GM21786 (cell line): Measurements from ENCODE around the gene ZNRF3.

ENCODE experiments used
- ATAC-seq: cut with Tn5 transposase; IDR thresholded peaks from one replicate; pipeline ENCODE4 v1.9.1; 2021; ENCODE audit not compliant: unreplicated experiment

Gene ZNRF3

DNA sequence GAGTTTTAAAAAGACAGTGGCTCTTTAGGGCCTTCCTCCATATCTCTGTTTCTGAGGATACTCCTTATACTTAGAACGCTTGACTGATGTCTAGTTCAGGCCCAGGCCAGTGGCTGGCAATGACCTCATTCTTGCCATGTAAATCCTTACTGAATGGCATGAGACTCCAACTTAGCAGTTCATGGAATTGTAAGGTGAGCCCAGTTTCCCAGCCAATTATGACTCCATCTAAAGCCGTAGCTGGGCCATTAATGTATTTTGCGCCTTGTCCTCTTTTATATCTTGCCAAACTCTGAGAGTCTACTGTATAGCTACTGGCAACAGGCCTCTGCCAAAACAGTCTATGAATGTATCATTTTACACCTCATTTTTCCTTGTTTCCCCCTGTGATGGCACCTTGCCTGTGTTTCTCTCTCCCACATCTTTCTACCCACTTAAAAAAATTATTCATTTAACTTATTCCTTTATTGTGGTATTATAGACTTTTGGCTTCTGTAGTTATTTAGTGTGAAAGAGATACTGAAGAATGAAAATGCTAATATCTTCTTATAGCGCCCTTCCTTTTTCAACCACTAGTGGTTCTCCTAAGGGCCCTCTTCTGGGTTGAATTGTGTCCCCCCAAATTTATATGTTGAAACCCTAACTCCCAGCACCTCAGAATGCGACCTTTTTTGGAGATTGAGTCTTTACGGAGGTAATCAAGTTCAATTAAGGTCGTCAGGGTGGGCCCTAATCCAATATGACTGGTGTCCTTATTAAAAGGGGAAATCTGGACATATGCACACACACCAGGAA lies 67.4 kb downstream of the ZNRF3 start:
- ATAC-seq: no peak

DNA sequence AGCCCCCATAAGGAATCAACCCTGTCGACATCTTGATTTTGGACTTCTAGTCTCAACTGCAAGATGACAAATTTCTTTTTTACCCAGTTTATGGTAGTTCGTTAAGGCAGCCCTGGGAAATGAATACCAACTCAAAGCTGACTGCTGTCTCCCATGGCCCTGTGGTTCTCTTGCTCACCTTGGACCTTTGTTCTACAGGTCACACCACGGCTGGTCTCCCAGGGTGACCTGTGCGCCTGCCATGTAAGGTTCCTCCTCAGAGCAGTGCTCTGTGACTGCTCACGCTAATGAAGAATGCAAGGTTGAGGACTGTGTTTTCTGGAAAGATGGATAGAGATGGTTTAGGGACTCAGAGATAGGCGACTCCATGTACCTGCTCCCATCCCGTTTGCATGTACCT lies 68.2 kb downstream of the ZNRF3 start:
- ATAC-seq: no peak

DNA sequence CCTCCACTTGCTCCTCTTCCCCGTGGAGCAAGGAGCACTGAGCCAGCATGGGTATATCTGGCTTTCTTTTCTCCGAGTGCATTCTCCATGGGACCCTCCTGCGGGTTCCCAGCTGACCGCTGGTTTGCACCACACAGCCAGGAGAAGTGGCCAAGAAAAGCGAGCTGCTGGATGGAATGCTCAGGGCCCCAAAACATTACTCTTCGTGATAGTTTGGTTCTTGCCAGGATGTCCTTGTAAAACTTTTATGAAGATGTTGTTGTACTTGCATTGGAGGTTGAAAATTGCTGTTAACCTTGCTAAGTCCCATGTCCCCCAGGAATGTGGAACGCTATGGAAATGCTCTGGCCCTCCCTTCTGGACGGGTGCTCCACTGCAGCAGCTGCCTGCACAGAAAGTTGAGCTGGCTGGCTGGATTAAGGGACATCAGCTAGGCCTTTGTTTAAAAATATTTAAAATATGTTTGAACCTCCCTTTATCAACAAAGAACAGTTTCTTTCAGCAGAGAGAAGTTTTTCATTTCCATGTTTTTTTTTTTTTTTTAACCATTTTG lies 68.7 kb downstream of the ZNRF3 start:
- no peak for ATAC-seq

DNA sequence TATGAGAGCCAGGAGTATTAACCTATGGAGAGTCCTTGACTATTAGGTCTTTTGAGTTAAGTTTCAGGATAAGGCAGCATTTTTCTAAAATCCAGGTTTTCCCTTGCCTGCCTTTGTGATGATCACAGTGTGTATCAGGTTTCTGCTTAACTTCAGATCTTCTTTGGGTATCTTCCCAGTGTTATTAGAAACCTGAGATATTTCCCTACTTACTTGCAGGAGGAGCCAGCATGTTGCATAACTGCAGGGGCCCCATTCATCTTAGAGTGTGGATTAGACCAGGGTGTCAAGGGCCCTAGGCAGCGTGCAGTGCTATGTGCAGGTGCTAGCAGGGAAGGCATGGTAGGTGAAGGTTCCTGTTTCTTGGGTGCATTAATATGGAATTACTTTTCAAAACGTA lies 69.5 kb downstream of the ZNRF3 start:
- no peak for ATAC-seq

DNA sequence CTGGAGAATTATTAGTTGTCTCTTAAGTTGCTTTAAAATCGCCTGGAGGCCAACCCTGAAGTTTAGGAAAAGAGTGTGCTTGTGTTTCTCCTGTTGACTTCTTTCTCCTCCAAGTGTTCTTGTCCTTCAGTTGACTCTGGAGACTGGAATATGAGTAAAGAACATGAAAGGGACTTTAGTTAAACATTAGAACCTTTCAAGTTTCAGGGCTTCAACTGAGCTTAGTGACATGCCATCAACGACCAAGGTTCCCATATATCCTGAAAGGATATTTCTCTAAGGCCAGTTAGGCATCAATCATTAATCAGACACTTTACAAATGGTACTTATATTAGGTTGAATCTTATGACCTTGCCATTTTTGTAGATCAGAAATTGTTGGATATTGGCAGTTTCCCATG lies 70.0 kb downstream of the ZNRF3 start:
- no peak for ATAC-seq

DNA sequence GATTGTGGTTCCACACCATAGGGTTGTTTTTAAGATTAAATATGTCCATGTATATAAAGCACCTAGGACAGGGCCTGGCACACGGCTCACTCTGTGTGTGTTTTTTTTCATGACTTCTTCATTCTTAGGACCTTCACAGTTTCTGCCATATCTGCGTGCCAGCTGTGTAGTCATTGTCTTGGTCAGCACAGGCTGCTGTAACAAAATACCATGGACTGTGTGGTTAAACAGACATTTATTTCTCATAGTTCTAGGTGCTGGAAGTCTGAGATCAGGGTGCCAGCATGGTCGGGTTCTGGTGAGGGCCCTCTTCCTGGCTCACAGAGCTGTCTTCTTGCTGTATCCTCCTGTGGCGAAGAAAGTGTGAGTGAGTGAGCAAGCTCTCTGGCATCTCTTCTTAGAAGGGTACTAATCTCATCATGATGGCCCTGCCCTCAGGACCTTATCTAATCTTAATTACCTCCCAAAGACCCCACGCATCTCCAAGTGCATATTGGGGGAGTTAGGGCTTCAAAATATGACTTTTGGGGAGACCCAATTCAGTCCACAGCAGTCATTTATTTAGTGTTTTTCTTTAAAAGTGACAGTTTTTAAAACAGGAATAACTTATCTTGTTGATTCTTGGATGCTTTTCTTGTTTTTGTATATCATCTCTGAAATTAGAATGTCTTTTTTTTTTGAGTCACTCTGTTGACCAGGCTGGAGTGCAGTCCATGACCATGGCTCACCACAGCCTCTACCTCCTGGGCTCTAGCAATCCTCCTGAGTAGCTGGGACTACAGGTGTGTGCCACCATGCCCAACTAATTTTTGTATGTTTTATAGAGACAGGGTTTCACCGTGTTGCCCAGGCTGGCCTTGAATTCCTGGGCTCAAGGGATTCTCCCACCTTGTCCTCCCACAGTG lies 70.9 kb downstream of the ZNRF3 start:
- ATAC-seq: no peak

DNA sequence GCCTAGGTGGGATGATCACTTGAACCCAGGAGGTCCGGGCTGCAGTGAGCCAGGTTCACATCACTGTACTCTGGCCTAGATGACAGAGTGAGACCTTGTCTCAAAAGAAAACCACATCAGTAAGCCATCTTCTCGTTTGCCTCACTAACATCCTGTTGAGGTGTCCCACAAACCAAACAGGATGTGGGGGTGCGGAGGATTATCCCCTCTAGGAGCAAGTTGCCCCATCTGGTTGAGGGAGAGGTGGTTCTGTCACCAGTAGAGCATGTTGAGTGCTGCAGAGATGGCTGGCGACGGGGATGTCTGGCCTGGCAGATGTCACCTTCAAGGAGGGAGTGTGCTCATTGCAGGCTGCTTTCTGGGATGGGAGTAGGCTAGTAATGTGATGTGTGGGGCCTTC lies 72.4 kb downstream of the ZNRF3 start:
- no peak for ATAC-seq

- ATAC-seq: no peak
These were observed 73.1 kb downstream of the ZNRF3 start for GRCh38 chr22:28956506-28956905.

GRCh38 chr22:28958611-28959010 lies 75.2 kb downstream of the ZNRF3 start:
- no peak for ATAC-seq

GRCh38 chr22:28962042-28962554 lies 78.7 kb downstream of the ZNRF3 start:
- ATAC-seq: no peak

GRCh38 chr22:28963362-28963761 lies 80.0 kb downstream of the ZNRF3 start:
- no peak for ATAC-seq

DNA sequence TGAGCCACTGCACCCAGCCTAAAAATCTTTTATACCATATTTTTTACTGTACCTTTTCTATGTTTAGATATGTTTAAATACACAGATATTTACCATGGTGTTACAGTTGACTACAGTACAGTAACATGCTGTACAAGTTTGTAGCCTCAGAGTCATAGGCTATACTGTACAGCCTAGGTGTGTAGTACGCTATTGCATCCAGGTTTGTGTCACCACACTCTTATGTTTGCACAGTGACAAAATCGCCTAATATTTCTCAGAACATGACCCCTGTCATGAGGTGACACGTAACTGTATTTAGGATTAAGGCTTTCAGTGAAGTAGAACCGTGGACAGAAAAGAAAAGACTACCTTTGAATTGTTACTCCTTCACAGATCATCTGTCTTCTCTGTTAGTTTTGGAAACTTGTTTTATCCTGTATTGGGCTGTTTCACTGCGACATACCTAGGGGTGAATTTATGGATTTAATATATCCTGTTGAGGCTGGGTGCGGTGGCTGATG lies 83.8 kb downstream of the ZNRF3 start:
- ATAC-seq: no peak

DNA sequence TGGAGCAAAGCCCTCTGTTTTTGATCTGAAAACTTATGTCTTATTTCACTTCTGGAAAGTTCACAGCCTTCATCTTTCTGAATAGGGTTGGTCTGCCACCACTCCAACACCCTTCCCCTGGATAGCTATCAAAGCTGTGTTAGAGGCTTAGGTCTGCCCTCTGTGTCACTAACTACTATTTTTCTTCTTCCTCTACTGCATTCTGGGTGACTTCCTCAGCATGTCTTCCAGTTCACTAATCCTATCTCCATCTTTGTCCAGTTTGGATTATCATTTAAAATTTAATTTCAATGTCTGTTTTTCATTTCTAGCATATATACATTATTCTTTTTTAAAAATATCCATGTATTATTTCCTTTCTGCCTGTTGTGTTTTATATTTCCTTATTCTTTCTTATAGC lies 84.6 kb downstream of the ZNRF3 start:
- no peak for ATAC-seq

DNA sequence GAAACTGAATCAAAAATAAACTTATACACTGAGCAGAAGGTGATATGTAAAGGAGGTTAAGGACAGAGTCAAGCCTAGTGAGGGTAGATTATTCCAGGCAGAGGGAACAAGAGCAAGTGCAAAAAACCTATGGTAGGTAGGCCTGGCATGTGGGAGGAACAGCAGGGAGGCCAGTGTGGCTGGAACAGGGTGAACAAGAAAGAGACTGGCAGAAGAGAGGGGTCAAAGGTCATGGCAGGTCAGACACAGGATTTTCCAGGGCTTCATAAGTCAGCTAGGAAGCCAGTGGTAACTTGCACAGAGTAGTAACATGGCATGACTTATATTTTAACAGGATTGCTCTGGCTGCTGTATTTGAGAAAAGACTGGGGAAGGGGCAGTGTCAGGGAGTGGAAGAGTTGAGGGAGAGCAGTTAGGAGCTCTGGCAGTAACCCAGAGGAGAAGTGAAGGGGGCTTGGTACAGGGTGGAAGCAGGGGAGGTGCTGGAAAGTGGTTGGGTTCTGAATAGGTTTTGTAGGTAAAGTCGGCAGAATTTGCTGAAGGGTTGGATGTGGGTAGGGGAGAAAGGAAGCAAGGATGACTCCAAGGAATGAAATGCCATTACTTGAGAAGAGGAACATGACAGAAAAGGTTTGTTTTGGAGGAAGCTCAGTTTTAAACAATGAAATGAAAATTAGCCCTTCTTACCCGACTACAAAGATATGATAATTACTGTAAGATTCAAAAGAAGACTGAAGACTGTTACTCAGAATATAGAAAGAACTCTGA lies 86.2 kb downstream of the ZNRF3 start:
- no peak for ATAC-seq

DNA sequence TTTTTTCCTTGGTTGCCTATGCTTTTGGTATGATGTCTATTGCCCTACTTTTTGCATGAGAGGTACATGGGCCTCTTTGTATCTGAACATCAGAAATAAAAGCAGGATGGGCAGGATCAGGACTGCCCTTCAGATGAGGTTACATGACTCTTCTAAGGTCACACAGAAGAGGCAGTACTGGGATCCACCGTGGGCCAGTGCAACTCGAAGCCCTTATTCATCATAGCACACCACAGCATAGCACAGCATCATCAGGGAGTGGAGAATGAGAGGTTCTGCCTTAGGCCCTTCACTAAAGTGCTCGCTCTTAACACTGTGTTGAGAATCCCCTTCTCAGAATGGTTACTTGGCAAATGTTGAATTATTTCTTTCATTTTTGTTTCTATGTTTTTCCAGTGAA lies 90.0 kb downstream of the ZNRF3 start:
- no peak for ATAC-seq

GRCh38 chr22:28977060-28977459 lies 93.7 kb downstream of the ZNRF3 start:
- no peak for ATAC-seq

GRCh38 chr22:28977481-28977971 lies 94.2 kb downstream of the ZNRF3 start:
- ATAC-seq: no peak

DNA sequence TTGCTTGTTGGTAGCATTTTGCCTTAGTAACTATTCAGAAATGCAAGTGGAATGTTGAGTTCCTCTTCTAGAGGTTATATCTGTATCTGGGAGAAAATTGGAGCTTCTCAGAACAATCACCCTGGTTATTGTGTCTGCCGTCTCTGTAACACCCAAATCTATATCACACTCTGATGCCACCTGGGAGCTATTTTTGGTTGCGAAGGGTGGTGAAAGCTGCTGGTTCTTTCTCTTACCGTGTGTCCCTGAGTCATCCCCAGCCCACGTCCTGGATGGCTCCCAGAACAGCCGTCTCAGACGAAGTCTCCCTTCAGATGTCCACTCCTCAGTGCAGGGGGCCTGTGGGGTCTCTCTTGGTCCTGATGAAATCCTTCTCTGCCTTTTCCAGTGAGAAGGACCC lies 94.8 kb downstream of the ZNRF3 start:
- no peak for ATAC-seq

- no peak for ATAC-seq
These were observed 95.8 kb downstream of the ZNRF3 start for GRCh38 chr22:28978863-28979796.
